Stomach (tissue), 9 donors: ENCODE data around the gene PEPD. TPM values are rescaled to one million over a fixed set of nuclear protein-coding genes. Genes with fewer than 3 reads are reported as not detected.

ENCODE experiments used
- DNase-seq, 2 donors: peaks; one replicate each; pipeline versions ENCODE4 v3.0.0 to v3.0.0-alpha.2; 2013 to 2019
- H3K27ac ChIP-seq, 5 donors: fragments of 200-600 bp in 4 of 5; sonication (generic) in 4 of 5; one replicate each; pipeline ENCODE4 v1.5.1; 2013 to 2019; ENCODE audit warnings: mild to moderate bottlenecking in 1 of 5, moderate library complexity in 1 of 5
- H3K27me3 ChIP-seq, 3 donors: fragments of 200-600 bp; sonication (generic); one replicate each; pipeline ENCODE4 v1.5.1; 2017 to 2019; ENCODE audit warnings: mixed run types in 1 of 3
- H3K36me3 ChIP-seq, 4 donors: fragments of 200-600 bp; sonication (generic); 1 replicate in 3 of 4; 2 replicates in 1 of 4; pipeline ENCODE4 v1.5.1; 2016 to 2019
- H3K4me1 ChIP-seq, 4 donors: fragments of 200-600 bp; sonication (generic); one replicate each; pipeline ENCODE4 v1.5.1; 2016 to 2019
- H3K4me3 ChIP-seq, 4 donors: fragments of 200-600 bp; sonication (generic) in 3 of 4; one replicate each; pipeline ENCODE4 v1.5.1; 2016 to 2019; ENCODE audit warnings: mild to moderate bottlenecking in 1 of 4
- H3K9me3 ChIP-seq, 4 donors: fragments of 200-600 bp; sonication (generic); one replicate each; pipeline ENCODE4 v1.5.1; 2016 to 2019
- CTCF ChIP-seq, 7 experiments: fragments of 450-650 bp in 4 of 7; fragments of 200-600 bp in 3 of 7; sonication (generic) in 3 of 7; IDR thresholded peaks; one replicate each; pipeline ENCODE4 v1.5.1; 2016 to 2019; ENCODE audit warnings: antibody characterized with exemption in 7 of 7, control low read depth in 2 of 7, mild to moderate bottlenecking in 1 of 7
- EP300 ChIP-seq: sonication (generic); formaldehyde crosslinking; IDR thresholded peaks from one replicate; pipeline ENCODE4 v1.6.1; 2017; ENCODE audit warnings: antibody characterized with exemption
- POLR2A ChIP-seq, 4 donors: fragments of 450-650 bp; IDR thresholded peaks; one replicate each; pipeline ENCODE4 v1.6.1; 2016; ENCODE audit warnings: antibody characterized with exemption in 4 of 4, control low read depth in 2 of 4, mild to moderate bottlenecking in 1 of 4, moderate library complexity in 1 of 4
- POLR2AphosphoS5 ChIP-seq, 3 donors: sonication (generic); formaldehyde crosslinking; IDR thresholded peaks; one replicate each; pipeline ENCODE4 v1.6.1; 2016; ENCODE audit warnings: antibody characterized with exemption in 3 of 3
- WGBS, 5 donors: extraction: QIAGEN DNeasy Blood & Tissue Kit in 3 of 5; methylation state at CpG; one replicate each; pipeline versions ENCODE4 v1.1.5 to v1.1.7; 2013 to 2018; 5-methylcytosine and 5-hydroxymethylcytosine counted together
- intact Hi-C: fragments of 100-400 bp; cut with DNase I; formaldehyde crosslinking; loops from one replicate; pipeline ENCODE4 v1.15.1; 2023; ENCODE audit warnings: low total_unique reads
- polyA plus RNA-seq, 3 donors: library from polyadenylated mRNA; stranded (reverse); fragments of 200-250 nt; gene quantifications; one replicate each; pipeline ENCODE4 v1.2.3, GENCODE V29; 2013
- total RNA-seq, 5 donors: library from RNA; depleted of rRNA; stranded (reverse); fragments of >200 nt; gene quantifications; one replicate each; pipeline versions ENCODE4 v1.1.0 to v1.2.3, GENCODE V29; 2014 to 2016
- donor health status: healthy with polysubstance abuse.
- donor health status: Bipolar disorder and iron deficiency.
- donor health status: healthy.

PEPD gene
- total and polyA plus RNA-seq, 8 donors, result 8.8 to 99.4 (median 42.7) TPM

- H3K4me1 ChIP-seq, result peaks cover 7 to 40% (median 28%) of the 10 kb centered on the region in 4 donors
- peaks cover 0 to 38% (median 22%) of the 10 kb centered on the region in 4 donors for H3K36me3 ChIP-seq
- TF ChIP-seq POLR2AphosphoS5 (IDR thresholded peaks at IDR 0.05) (no peak), POLR2A (IDR thresholded peaks at IDR 0.05) (no peak), CTCF (IDR thresholded peaks at IDR 0.05) (no peak), EP300 (no peak)
- H3K27ac ChIP-seq, result no peak overlapping the region
- no peaks in the 10 kb centered on the region for H3K9me3 ChIP-seq
- H3K4me3 ChIP-seq, result no peak overlapping the region
- H3K27me3 ChIP-seq, result no peaks in the 10 kb centered on the region
- 74 to 84% (median 81%) methylated on average over 12 of the region's 12 CpGs for WGBS, 5 donors
- DNase-seq, result no peak
- intact Hi-C loops, result loop anchor here (2.0 kb wide), 1 partner anchor 167 kb away; no protein-coding TSS in a partner anchor
Observed at GRCh38 chr19:33407716-33408115, 113.9 kb downstream of the PEPD start.

- intact Hi-C loops, result loop anchor here (2.0 kb wide), 1 partner anchor 166 kb away; no protein-coding TSS in a partner anchor
- Histone ChIP-seq H3K27ac (no peak overlapping the region), H3K36me3 (peaks cover 0 to 38% (median 22%) of the 10 kb centered on the region in 4 donors), H3K27me3 (no peaks in the 10 kb centered on the region), H3K4me3 (no peak overlapping the region), H3K4me1 (peaks cover 7 to 40% (median 33%) of the 10 kb centered on the region in 4 donors), H3K9me3 (no peaks in the 10 kb centered on the region)
- TF ChIP-seq CTCF (IDR thresholded peaks at IDR 0.05) (peak in 1 of 7 experiments; percentile 15), EP300 (no peak)
- WGBS, 5 donors, result 38 to 51% (median 46%) methylated on average over 7 to 9 of the region's 9 CpGs
- no peak for DNase-seq
Observed at GRCh38 chr19:33407140-33407551, 114.4 kb downstream of the PEPD start.

- H3K4me1 ChIP-seq, result peaks cover 7 to 40% (median 33%) of the 10 kb centered on the region in 4 donors
- DNase-seq, result peak; percentile 83 to 89
- no peak overlapping the region for H3K27ac ChIP-seq
- no peaks in the 10 kb centered on the region for H3K27me3 ChIP-seq
- WGBS, 5 donors, result 58 to 80% (median 61%) methylated on average over 10 to 13 of the region's 13 CpGs
- peaks cover 0 to 38% (median 21%) of the 10 kb centered on the region in 4 donors for H3K36me3 ChIP-seq
- intact Hi-C loops, result loop anchor here (2.0 kb wide), 1 partner anchor 166 kb away; no protein-coding TSS in a partner anchor
- H3K4me3 ChIP-seq, result no peak overlapping the region
- no peaks in the 10 kb centered on the region for H3K9me3 ChIP-seq
- TF ChIP-seq CTCF (IDR thresholded peaks at IDR 0.05), result peak in 6 of 7 experiments; percentile 47 to 99 (median 91)
- no peak for TF ChIP-seq EP300
- no peak for TF ChIP-seq POLR2A (IDR thresholded peaks at IDR 0.05)
- no peak for TF ChIP-seq POLR2AphosphoS5 (IDR thresholded peaks at IDR 0.05)
Observed at GRCh38 chr19:33406521-33407139, 115.0 kb downstream of the PEPD start.

GRCh38 chr19:33405553-33406461, 115.8 kb downstream of the PEPD start:
- no peak overlapping the region for H3K4me3 ChIP-seq
- H3K27ac ChIP-seq, result no peak overlapping the region
- no peak for DNase-seq
- WGBS, 5 donors, result 87 to 90% (median 89%) methylated on average over 17 to 34 of the region's 34 CpGs
- H3K4me1 ChIP-seq, result peaks cover 7 to 40% (median 33%) of the 10 kb centered on the region in 4 donors
- TF ChIP-seq CTCF (IDR thresholded peaks at IDR 0.05), result no peak
- H3K9me3 ChIP-seq, result no peaks in the 10 kb centered on the region
- peaks cover 0 to 38% (median 13%) of the 10 kb centered on the region in 4 donors for H3K36me3 ChIP-seq
- intact Hi-C loops, result loop anchor here (2.0 kb wide), 1 partner anchor 165 kb away; no protein-coding TSS in a partner anchor
- H3K27me3 ChIP-seq, result no peaks in the 10 kb centered on the region
